SKM-1 (cell line): Measurements from ENCODE around the gene DNASE1.
A peak's percentile ranks its signal among the peaks of the same experiment; 100 is the strongest.

ENCODE experiments used
- DNase-seq: peaks from one replicate; lab custom pipeline; 2025; ENCODE audit not compliant: unreplicated experiment; lab: John Stamatoyannopoulos, UW

Gene DNASE1

DNA sequence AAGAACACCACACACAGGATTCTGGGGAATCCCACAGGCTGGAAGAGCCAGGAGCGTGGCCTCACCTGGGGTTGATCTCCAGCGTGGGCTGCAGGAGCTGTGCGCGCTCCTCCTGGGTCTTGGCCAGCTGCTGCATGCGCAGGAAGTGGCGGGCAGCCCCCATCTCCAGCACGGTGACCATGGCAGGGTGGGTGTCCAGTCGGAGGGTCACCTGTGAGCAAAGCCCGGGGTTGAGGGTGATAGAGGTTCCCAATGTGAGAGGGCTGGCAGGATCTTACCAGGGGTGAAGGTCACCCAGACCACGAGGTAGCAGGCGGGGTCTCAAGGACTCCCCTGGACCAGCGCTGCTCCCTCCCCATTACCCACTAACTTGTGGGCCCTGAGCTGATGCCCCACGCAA lies 7.4 kb downstream of the DNASE1 start:
- DNase-seq: no peak

DNA sequence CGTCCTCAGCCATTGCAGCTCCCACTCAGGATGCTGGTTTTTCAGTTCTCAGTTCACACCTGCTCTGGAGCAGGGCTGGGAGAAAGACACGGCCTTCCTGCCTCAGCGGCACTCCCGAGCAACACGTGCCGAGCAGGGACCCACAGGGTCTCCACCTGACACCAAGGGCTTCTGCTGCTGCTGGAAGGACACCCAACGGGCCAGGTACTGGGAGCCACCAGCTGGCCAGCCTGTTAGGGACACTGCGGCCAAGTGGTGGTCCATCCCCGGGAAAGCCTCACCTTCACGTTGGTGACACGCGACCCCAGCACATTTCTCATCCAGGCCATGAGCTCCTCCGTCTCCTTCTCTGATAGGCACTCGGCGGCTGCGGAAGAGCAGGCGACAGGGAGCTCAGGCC lies 8.1 kb downstream of the DNASE1 start:
- DNase-seq: no peak

DNA sequence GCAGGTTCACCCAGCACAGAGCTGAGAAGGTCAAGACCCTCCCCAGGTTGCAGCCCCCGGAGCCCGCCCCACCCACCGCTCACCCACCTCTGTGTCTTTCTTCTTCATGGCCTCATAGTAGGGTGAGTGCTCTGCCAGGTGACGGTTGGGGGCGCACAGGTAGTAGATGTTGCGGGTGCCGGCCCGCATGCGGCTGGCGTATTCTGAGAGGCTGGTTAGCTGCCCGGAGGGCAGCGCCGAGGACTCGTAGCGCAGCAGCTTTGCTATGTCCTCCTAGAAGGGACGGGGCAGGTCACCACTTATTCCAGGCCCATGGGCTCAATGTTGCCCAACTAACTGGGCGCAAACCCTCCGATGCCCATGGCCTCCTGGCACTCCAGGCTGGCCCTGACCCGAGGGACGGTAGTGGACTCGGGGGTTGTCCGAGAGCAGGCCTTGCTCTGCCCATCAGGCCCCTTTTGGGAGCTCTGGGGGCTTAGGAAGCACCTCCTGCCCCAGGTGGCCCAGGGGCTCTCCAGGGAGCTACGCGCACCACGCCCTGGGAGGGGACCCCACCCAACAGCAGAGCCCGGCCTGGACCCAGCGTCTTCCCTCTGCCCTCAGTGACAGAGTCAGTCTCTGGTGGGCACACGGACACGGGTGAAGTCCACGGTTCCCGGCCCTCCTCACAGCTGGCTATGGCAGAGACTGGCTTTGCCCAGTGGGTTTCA lies 9.9 kb downstream of the DNASE1 start:
- DNase-seq: no peak

DNA sequence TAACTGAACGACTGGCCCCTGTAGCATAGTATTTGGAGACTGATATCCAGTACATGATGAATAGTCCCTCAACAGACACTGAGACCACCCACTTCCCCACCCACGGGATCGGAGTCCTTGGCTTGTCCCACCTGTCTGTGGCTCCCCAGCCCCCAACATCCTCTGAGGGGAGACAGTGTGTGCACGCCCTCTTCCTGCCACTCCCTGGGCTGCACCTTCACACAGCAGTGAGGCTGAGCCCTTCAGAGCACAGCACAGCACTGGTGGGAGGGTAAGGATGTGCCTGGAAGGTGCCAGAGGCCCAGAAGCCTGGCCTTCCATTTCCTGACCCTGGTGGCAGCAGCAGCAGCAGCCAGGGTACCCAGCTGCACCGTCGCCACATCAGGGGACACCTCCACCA lies 11.0 kb downstream of the DNASE1 start:
- DNase-seq: no peak

DNA sequence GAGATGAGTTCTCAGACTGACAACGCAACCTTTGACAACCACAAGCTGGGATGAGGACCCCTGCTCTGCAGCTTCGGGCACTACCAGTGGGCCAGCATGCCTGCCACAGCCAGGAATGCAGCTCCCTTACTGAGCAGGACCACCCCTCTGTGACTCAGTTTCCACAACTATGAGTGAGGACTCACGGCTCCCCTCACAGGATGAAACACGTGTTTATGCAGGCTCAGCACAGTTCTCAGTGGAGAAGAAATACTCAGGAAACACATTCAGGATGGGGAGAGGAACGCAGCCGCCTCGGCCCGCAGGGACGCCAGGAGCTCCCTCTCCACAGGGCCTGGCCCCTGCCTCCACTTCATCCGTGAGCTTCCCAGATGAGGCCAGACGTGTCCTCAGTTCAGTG lies 14.1 kb downstream of the DNASE1 start:
- no peak for DNase-seq

DNA sequence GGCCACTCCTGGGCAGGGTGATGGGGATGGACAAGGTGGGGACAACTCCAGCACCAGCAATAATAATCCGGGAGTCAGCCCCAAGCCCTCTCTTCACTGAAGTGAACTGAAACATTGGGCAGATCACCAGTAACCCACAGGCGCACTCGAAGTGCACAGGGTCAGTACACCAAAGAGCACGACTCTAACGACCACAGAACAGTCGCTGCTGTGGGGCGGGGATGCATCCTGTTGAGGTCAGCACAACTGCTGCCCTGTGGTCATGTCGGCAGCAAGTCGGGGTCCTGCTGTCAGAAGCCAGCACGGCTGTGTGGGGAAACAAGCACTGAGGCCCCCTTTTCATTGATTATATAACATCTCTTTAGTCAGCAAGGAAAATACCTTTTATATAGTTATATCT lies 14.6 kb downstream of the DNASE1 start:
- no peak for DNase-seq

DNA sequence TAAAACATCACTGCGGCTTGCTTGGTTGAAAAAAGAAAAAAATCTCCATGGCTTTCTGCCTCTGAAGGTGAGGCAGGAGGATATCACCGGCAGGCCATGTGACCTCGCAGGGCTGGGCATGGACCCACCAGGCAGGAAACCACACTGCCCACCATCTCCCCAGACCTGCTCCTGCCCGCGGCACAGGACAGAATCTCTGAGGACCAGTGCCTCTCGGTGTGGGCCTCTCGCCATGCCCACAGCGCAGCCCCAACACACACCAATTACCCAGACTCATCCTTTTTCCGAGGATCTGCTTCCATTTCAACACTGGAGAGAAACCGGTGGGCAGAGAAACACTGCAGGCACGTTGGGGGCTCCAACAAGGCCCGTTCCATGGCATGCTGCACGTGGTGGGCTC lies 16.2 kb downstream of the DNASE1 start:
- no peak for DNase-seq

DNA sequence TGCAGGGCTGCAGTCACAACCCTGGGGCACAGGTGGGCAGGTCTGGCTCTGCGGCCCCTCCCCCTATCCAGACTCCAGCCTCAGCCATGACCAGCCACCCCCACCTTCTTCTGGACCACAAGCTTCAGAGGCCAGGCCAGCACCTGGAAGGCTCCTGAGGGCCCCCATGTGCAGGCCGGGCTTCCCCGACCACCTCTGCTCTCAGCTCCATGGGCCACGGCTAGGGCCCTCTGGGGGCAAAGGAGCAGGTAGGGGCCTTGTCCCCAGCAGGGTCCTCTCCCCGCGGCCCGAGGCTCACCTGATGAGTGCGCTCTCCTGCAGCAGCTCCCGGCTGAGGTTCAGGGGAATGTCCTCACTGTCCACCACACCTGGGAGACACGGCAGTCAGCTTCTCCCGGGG lies 16.9 kb downstream of the DNASE1 start:
- no peak for DNase-seq

DNA sequence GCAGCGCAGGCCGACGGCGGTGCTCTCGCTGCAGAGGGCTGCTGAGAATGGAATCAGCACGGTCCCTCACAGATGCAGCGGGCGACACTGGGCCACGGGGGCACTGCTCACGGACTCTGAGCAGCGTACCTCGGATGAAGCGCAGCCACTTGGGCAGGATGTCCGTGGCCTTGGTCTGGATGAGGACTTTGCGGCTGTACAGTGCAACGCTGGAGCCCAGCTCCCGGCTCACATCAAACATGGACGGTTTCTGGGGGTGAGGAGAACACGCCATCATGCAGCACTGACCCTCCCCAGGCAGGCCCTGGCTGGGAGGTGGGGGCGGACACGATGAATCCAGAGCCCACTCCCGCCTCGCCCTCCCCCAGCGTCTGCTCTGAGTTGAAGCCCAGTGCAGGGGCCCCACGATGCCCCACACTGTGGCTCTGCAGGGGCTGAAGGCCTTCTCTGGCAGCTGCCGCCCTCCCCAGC lies 18.1 kb downstream of the DNASE1 start:
- DNase-seq: no peak

DNA sequence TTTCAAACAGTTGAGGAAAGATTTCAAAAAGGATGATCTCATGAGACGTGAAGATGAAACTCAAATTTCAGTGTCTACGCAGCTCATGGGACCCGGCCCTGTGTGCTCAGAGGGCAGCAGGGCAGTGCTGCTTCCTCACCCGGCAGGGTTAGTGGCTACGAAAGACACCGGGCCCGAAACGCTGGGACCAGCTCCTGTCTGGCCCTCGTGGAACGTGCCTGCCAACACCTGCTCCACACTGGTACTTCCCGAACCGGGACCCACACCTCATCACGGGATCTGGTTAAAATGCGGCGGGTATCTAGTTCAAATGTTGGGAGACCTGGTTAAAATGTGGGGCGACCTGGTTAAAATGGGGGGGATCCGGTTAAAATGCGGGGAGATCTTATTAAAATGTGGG lies 18.7 kb downstream of the DNASE1 start:
- DNase-seq: no peak

DNA sequence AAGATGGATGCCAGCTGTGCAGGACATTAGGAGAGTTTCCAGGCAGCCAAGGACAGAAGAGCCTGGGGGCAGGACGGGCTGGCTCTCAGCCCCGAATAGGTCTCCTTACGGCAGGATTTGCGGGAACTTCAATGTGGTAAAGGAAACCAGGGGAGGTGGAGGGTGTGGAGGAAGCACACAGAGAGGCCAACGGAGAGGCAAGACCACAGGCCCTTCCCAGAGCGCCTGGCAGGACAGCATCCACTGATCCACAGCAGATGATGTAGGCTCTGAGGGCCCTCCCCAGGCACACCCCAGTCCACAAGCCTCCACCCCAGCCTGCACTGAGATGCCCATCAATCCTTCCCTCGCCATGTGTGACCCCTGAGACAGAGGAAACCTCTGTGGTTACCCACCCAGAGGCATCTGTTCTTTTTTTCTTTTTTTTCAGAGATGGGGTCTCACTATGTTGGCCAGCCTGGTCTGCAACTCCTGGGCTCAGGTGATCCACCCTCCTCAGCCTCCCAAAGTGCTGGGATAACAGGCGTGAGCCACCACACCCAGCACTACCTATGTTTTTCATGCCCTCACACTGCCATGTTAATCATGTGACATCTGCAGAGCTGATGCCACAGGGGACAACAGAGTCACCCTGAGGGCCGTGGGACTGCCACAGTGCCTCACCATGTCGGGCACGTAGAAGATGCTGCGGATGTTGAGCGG lies 19.3 kb downstream of the DNASE1 start:
- DNase-seq: no peak

DNA sequence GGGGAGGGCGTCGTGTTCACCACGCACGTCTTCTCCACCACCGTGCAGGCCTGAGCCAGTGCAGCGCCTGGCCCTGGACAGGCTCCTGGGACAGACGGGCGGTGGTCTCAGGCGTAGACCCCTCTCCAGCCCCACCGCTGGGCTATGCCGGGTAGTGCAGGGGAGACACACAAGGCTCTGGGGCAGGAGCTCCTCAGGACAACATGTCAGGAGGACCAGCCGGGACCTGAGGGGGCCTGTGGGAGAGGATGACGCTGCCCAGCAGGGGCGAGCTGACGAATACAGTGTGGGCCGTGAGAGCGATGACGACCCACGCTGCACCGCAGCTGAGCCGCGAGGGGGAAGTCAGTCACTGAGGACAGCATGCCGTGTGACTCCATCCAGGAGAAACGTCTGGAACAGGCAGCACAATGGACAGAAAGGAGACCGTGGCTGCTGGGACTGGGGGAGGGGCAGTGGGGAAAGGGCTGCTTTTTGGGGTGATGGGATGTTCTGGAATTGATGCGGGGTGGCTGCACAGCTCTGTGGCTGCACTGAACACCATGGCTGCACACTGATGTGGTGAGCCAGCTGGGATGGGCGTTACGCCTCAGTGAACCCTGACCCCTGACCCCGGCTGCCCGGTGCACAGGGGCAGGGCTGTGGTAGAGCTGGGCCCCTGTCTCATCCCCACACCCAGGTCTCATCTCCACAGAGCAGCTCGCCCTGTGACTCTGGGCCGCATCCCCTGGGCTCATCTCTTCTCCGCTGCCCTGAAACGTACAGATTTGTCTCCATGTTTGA lies 20.2 kb downstream of the DNASE1 start:
- no peak for DNase-seq

DNA sequence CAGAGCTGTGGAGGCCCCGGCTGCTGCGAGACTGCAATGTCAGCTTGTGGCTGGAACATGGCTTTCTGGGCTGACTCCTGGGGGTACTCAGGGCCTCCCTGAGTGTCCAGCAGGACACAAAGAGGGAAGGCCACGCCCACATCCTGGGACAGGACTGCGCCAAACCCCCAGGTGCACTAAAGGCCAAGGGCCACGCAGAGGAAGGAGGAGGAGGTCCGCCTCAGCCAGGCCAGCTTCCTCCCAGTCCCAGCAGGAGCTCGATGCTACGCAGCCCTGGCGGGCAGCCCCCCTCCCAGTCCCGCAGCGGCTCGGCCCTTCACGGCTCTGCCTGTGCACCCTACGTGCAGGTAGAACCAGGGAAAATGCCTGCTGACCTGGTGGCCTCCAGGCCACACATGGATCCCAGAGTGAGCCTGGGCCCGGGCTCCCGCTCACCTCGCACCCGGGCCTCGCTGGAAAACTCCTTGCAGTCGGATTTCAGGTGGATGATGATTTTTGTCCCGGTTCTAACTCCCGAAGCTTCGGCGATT lies 21.2 kb downstream of the DNASE1 start:
- DNase-seq: no peak

DNA sequence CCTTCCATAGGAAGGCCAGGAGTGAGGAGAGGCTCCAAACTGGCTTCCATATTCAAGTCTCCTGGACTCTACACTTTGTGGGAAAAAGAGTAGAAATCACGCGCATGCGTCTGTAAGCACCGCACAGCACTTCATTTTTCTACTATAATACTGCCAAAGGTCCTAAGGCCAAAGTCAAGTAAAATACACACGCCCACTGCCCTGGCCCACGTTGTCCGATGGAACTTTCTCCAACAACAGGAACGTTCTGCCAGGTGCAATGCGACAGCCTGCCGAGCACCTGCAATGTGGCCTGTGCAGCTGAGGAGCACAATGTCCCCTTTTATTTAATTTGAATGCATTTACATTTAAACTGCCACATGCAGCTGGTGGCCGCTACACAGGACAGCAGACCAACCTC lies 23.5 kb downstream of the DNASE1 start:
- DNase-seq: no peak

DNA sequence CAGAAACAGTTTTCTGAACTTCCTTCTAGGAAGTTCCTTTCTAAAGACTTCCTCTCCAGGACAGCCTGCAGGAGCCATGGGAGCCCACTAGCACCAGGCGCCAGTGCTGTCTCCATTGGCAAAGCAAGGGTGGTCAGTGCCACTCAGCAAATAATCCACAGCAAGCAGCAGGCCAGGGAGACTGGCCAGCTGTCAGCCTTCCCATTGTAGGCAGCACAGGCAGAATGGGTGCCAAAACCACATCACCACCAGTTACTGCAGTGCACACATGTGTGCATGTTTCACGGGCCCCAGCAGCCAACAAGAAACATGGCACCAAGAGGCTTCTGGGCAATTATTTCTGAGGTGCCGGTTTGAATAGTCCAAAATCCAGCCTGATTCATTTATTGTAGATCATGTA lies 26.7 kb downstream of the DNASE1 start:
- no peak for DNase-seq

DNA sequence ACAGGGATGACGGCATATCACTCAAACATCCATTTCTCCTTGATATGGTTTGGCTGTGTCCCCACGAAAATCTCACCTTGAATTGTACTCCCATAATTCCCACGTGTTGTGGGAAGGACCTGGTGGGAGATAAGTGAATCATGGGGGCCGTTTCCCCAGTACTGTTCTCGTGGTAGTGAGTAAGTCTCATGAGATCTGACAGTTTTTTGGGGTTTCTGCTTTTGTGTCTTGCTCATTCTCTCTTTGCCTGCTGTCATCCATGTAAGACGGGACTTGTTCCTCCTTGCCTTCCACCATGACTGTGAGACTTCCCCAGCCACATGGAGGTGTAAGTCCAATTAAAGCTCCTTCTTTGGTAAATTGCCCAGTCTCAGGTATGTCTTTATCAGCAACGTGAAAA lies 32.5 kb downstream of the DNASE1 start:
- no peak for DNase-seq

DNA sequence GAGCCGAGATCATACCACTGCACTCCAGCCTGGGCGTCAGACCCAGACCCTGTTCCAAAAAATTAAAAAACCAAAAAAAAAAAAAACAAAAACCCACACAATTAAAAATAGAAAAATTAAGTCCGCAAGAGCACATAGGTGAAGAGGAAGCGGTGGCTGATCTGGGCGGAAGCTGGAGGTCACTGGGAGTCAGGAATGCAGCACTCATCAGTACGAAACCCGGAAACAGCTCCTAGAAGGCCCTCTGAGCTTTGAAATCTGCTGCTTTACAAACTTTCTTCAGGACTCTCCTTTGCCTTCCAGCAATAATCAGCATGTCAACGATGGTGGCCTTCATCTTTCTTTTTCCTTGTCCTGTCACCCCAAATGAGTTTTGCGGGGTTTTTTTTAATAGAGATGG lies 33.3 kb downstream of the DNASE1 start:
- DNase-seq: no peak

DNA sequence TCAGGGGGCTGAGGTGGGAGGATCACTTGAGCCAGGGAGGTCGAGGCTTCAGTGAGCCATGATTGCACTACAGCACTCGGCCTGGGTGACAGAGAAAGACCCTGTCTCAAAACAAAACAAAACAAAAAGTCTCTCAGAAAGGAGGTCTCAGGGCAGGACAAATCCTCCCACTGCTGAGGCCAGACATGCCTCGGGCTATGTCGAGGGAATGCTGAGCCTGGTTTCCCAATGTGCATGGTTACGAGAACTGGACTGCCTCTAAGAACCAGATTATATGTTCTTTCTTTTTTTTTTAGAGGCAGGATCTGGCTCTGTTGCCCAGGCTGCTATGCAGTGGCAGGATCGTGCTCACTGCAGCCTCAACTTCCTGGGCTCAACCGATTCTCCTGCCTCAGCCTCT lies 35.2 kb downstream of the DNASE1 start:
- DNase-seq: no peak

DNA sequence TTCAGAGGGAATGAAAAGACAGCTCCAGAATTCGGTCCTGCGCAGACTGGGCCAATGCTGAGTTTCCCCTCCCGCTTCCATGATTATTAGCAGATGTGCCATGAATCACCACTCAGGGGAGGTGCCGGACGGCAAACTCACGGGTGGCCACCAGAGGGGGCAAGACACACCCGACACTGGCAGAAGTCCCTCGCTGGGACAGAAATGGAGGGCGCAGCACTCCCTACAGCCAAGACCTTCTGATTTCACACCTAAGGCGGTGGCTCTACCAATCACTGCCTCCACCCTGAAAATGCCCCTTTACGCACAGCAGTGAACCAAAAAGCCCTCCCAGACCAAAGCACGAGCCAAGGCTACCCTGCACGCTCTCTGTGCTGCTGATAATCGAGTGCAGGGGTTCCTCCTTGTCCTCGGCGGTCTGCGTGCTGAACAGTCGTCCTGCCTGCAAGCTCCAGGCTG lies 36.0 kb downstream of the DNASE1 start:
- DNase-seq: peak; percentile 17

DNA sequence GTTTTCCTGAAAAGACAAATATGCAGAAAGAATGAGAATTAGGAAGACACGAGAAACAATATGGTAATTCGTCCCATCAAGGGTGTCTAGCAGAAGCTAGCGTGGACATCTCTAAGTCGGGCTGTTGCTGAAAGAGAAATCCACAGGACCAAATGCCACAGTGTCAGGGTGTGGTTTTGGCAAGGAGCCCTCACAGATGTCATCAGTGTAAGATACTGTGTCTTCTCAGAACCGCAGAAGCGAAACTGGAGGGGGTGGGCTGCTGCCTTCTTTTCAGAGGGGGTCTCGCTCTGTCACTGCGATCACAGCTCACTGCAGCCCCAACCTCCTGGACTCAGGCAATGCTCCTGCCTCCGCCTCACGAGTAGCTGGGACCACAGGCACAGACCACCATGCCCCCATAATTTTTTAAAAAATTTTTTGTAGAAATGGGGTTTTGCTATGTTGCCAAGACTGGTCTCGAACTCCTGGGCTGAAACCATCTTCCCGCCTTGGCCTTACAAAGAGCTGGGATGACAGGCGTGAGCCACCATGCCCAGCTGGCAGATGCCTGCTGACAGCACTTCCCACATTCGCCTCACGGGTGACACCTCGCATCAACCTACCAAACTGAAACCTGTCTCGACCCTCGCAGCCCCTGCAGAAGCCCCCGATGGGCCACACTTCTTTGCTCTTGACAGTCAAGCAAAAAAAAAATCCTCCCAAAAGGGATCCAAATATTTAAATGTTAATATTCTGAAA lies 36.7 kb downstream of the DNASE1 start:
- no peak for DNase-seq

DNA sequence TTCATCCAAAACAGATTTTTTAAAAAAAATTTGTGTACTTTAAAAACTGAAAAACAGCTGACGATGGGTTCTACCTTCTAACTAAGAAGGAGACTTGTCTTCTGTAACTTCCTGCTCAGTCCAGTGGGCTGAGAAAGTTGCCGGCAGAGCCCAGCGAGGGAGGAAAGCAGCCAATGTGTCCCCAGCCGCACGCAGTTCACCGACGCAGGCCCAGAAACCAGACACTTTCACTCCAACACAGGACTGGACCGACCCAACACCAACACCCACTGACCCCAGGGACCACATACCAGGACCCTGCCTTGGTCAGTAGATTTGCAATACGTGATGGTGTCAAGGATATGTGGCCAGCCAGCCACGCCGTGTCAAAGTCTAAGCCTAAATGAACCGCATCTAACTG lies 37.3 kb downstream of the DNASE1 start:
- DNase-seq: no peak
